ENCODE results near the gene ENPP6. TPM values are rescaled to one million over a fixed set of nuclear protein-coding genes. Genes with fewer than 3 reads are reported as not detected.

Gene ENPP6
- total and polyA plus RNA-seq, 2 donors (not counting 1 experiment from before 2014, with no cell fraction given), result 0.01 TPM; not detected in 1

DNA sequence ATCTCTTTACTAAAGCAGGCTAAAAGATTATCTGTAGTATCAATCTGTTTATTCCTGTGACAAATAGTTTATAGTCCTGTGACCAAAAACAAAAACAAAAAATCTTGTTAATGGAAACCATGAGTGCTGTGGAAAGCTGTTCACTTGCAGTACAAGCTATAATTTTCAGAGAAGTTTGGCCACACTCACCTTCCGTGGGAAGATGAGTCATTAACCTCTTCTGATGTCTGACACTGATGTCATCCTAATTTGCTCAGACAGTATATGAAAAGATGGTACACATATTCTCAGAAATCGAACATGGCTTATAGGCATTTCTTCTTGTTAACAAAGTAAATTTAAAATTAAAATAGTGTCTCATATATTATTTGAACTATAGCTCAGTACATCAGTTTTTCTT lies 19.9 kb upstream of the ENPP6 start:
- no peaks in the 10 kb centered on the region for H3K36me3 ChIP-seq (replicated peaks in 1 of 2; ENCODE audit: control extremely low read depth in 1 of 2, control insufficient read depth in 1 of 2, extremely low read depth in 1 of 2, insufficient read depth in 2 of 2, low read length in 1 of 2)
- no peak overlapping the region for H2AFZ ChIP-seq (ENCODE audit: insufficient read depth, low read depth, low read length, poor library complexity, severe bottlenecking)
- Mint-ChIP-seq H3K4me1 (no peaks in the 10 kb centered on the region), H3K27me3 (peaks cover 25% of the 10 kb centered on the region), H3K27ac (no peak overlapping the region), H3K4me3 (no peak overlapping the region), H3K9me3 (ENCODE audit: insufficient read depth) (no peaks in the 10 kb centered on the region)
- WGBS (ENCODE audit: insufficient coverage), result no CpG with 5 or more reads among the region's 2 CpGs
- DNase-seq (no peak), ATAC-seq (ENCODE audit: low read depth) (no peak)
- no peak overlapping the region for H3K27ac ChIP-seq (ENCODE audit: low read length in 2 of 2)
- H3K4me3 ChIP-seq (ENCODE audit: control extremely low read depth in 1 of 5, extremely low read depth in 1 of 5, insufficient read depth in 1 of 5, low read depth in 2 of 5, low read length in 4 of 5), result no peak overlapping the region
- ChIA-PET POLR2A (no interaction called here), CTCF (interaction anchor here (1.1 to 1.3 kb wide), 2 partner anchors 13 to 497 kb away, joined by 3 read pairs; no protein-coding TSS in a partner anchor)
- intact Hi-C loops (cut with micrococcal nuclease), result no loop called here
- H3K4me2 ChIP-seq (replicated peaks; ENCODE audit: low read depth, low read length, poor library complexity, severe bottlenecking), result no peak overlapping the region
- TF ChIP-seq, protein P1, sequence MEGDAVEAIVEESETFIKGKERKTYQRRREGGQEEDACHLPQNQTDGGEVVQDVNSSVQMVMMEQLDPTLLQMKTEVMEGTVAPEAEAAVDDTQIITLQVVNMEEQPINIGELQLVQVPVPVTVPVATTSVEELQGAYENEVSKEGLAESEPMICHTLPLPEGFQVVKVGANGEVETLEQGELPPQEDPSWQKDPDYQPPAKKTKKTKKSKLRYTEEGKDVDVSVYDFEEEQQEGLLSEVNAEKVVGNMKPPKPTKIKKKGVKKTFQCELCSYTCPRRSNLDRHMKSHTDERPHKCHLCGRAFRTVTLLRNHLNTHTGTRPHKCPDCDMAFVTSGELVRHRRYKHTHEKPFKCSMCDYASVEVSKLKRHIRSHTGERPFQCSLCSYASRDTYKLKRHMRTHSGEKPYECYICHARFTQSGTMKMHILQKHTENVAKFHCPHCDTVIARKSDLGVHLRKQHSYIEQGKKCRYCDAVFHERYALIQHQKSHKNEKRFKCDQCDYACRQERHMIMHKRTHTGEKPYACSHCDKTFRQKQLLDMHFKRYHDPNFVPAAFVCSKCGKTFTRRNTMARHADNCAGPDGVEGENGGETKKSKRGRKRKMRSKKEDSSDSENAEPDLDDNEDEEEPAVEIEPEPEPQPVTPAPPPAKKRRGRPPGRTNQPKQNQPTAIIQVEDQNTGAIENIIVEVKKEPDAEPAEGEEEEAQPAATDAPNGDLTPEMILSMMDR (IDR thresholded peaks at IDR 0.05), result no peak
- no peak for TF ChIP-seq EZH2 (IDR thresholded peaks at IDR 0.05; ENCODE audit: borderline replicate concordance, insufficient read depth, low read depth, low read length, poor library complexity, severe bottlenecking)
- H3K79me2 ChIP-seq (ENCODE audit: control insufficient read depth, insufficient read depth, low read length), result no peaks in the 10 kb centered on the region
- no peaks in the 10 kb centered on the region for H3K9me3 ChIP-seq (ENCODE audit: control extremely low read depth in 1 of 3, control insufficient read depth in 2 of 3, insufficient read depth in 1 of 3, low read length in 2 of 3)
- H4K20me1 ChIP-seq (ENCODE audit: control insufficient read depth, insufficient read depth, low read length, poor library complexity, severe bottlenecking), result no peaks in the 10 kb centered on the region
- H3K27me3 ChIP-seq (replicated peaks in 1 of 4; ENCODE audit: control extremely low read depth in 1 of 4, control insufficient read depth in 3 of 4, insufficient read depth in 4 of 4, low read length in 3 of 4), result peaks cover 0 to 12% (median 4%) of the 10 kb centered on the region in 4 experiments
- no peaks in the 10 kb centered on the region for H3K4me1 ChIP-seq (ENCODE audit: control insufficient read depth in 2 of 2, insufficient read depth in 2 of 2, low read length in 2 of 2)
- no peak overlapping the region for H3K9ac ChIP-seq (ENCODE audit: low read length)

DNA sequence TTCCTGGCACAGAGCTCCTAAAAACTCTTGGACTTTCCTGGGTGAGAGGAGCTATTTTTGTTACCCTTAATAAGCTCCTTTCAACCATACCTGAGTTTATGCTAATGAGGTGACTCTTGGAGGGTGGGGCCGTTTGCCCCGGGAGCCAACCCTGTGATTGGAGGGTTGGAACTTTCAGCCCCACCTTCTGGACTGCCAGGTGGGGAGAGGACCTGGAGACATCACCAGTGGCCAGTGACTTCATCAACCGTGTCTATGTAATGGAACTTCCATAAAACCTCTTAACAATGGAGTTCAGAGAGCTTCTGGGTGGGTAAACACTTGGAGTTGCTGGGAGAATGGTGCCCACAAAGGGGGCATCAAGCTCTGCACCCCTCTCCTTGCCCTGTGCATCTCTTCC lies 17.9 kb upstream of the ENPP6 start:
- no peak for ATAC-seq (ENCODE audit: low read depth)
- Histone ChIP-seq H3K79me2 (ENCODE audit: control insufficient read depth, insufficient read depth, low read length) (no peaks in the 10 kb centered on the region), H2AFZ (ENCODE audit: insufficient read depth, low read depth, low read length, poor library complexity, severe bottlenecking) (no peak overlapping the region), H4K20me1 (ENCODE audit: control insufficient read depth, insufficient read depth, low read length, poor library complexity, severe bottlenecking) (no peaks in the 10 kb centered on the region), H3K36me3 (replicated peaks in 1 of 2; ENCODE audit: control extremely low read depth in 1 of 2, control insufficient read depth in 1 of 2, extremely low read depth in 1 of 2, insufficient read depth in 2 of 2, low read length in 1 of 2) (no peaks in the 10 kb centered on the region), H3K9me3 (ENCODE audit: control extremely low read depth in 1 of 3, control insufficient read depth in 2 of 3, insufficient read depth in 1 of 3, low read length in 2 of 3) (no peaks in the 10 kb centered on the region), H3K4me3 (ENCODE audit: control extremely low read depth in 1 of 5, extremely low read depth in 1 of 5, insufficient read depth in 1 of 5, low read depth in 2 of 5, low read length in 4 of 5) (no peak overlapping the region), H3K9ac (ENCODE audit: low read length) (no peak overlapping the region), H3K4me2 (replicated peaks; ENCODE audit: low read depth, low read length, poor library complexity, severe bottlenecking) (no peak overlapping the region), H3K27me3 (replicated peaks in 1 of 4; ENCODE audit: control extremely low read depth in 1 of 4, control insufficient read depth in 3 of 4, insufficient read depth in 4 of 4, low read length in 3 of 4) (peaks cover 0 to 11% (median 3%) of the 10 kb centered on the region in 4 experiments), H3K27ac (ENCODE audit: low read length in 2 of 2) (no peak overlapping the region), H3K4me1 (ENCODE audit: control insufficient read depth in 2 of 2, insufficient read depth in 2 of 2, low read length in 2 of 2) (no peaks in the 10 kb centered on the region)
- CTCF ChIA-PET, result interaction anchor here (1.2 kb wide), 1 partner anchor 28 kb away, joined by 3 read pairs; no protein-coding TSS in a partner anchor
- peaks cover 25% of the 10 kb centered on the region for H3K27me3 Mint-ChIP-seq
- intact Hi-C loops (cut with micrococcal nuclease), result no loop called here
- DNase-seq, result no peak
- TF ChIP-seq, protein P1 (IDR thresholded peaks at IDR 0.05), result no peak
- no peak for TF ChIP-seq EZH2 (IDR thresholded peaks at IDR 0.05; ENCODE audit: borderline replicate concordance, insufficient read depth, low read depth, low read length, poor library complexity, severe bottlenecking)
- H3K27ac Mint-ChIP-seq, result no peak overlapping the region
- no peaks in the 10 kb centered on the region for H3K9me3 Mint-ChIP-seq (ENCODE audit: insufficient read depth)
- H3K4me3 Mint-ChIP-seq, result no peak overlapping the region
- POLR2A ChIA-PET, result no interaction called here
- H3K4me1 Mint-ChIP-seq, result no peaks in the 10 kb centered on the region
- WGBS (ENCODE audit: insufficient coverage), result 92% methylated on average over 2 of the region's 3 CpGs
